ENCODE data around the gene ANKRD53. TPM values are rescaled to one million over a fixed set of nuclear protein-coding genes. Genes with fewer than 3 reads are reported as not detected.

Gene ANKRD53
- polyA plus RNA-seq, 1 of the 3 experiments (the other 2 are of a cell fraction) = 0.58 TPM

DNA sequence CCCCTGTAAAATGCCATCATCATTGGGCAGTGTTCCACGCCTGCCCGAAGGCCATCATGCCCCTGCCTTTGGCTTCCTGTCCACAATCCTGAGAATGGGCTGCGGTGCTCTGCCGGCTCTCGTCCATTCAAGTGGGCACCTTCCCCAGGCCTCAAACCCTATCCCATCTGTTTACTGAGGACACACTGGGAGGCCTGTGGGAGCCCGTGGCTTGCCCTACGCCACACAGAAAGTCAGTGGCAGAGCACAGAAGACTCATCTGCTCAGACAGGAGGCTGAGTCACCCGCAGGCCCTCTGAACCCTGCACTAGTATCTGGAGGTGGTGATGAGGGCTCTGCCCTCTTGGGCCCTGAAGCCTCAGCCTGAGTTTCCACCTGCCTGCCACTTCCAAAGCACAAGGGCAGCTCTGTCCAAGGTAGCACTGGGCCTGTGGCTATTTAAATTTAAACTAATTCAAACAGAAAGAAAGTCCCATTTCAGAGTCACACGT is 19.1 kb upstream of the ANKRD53 start:
- WGBS (ENCODE audit: low lambda C conversion rate) = 96% methylated on average over 7 of the region's 9 CpGs
- POLR2A ChIA-PET = no interaction called here

DNA sequence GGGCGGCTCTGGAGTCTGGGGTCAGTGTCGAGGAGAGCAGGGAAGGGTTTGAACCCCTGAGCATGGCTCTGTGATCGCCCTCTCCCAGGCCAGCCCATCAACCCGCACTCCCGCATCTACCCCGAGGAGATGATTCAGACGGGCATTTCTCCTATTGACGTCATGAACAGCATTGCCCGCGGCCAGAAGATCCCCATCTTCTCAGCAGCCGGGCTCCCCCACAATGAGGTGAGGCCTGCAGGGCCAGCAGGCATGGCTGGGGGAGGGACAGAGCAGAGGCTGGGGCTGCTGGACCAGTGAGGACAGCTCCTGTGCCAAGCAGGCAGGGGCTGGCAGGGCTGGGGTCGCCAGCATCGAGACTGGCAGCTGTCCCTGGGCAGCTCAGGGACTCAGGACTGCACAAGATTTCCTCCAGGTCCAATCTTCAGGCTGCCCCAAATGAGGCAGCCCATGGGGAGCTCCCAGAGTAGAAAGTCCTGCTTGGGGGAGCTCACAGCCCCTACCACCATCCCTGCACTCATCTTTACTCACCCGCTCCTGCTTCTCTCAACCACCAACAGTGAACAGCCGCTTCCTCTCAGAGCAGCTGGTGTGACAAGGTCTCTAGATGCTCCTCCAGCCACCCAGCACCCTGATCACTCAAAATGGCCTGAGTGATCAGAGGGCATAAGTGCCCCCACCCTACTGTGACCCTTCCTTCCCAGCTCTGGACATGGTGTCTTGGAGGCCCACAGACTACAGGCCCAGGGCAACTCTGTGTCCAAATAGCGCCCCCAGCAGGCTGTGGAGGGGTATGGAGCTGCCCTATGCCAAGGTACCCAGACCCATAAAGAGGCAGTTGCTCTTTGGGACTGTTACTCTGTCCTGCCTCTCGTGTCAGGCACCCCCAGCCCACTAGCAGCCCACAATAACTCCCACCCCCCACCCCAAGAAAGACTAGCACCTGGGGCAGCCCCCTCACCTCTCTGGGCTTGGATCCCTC is 18.3 kb upstream of the ANKRD53 start:
- DNase-seq = peak; percentile 4
- Histone ChIP-seq H3K4me2 (no peak overlapping the region), H3K27ac (ENCODE audit: low read depth in 2 of 2, low read length in 1 of 2) (no peak overlapping the region), H3K79me2 (ENCODE audit: insufficient read depth) (no peaks in the 10 kb centered on the region), H3K27me3 (ENCODE audit: insufficient read depth) (no peaks in the 10 kb centered on the region), H3K4me3 (ENCODE audit: low read depth in 2 of 2, low read length in 1 of 2) (no peak overlapping the region), H3K9ac (no peak overlapping the region), H3F3A (replicated peaks; ENCODE audit: insufficient read depth) (no peaks in the 10 kb centered on the region), H2AFZ (ENCODE audit: low read depth) (no peak overlapping the region), H3K4me1 (ENCODE audit: control insufficient read depth in 1 of 2, insufficient read depth in 2 of 2, low read depth in 1 of 2, low read length in 1 of 2) (no peaks in the 10 kb centered on the region; a peak in 1 of 4 replicates), H3K36me3 (replicated peaks in 1 of 2; ENCODE audit: control insufficient read depth in 1 of 2, insufficient read depth in 2 of 2, low read length in 1 of 2) (no peaks in the 10 kb centered on the region), H3K9me2 (no peaks in the 10 kb centered on the region), H3K9me3 (no peaks in the 10 kb centered on the region), H4K20me1 (ENCODE audit: insufficient read depth) (no peaks in the 10 kb centered on the region)
- WGBS (ENCODE audit: low lambda C conversion rate) = 77% methylated on average over 7 of the region's 17 CpGs
- ChIA-PET CTCF (interaction anchor here (0.7 to 9.5 kb wide), 8 partner anchors 9 to 144 kb away, joined by 3 to 93 read pairs (median 3); no protein-coding TSS in a partner anchor), POLR2A (no interaction called here)
- no peak for TF ChIP-seq TCF12 (IDR thresholded peaks at IDR 0.05)
- TF ChIP-seq FOXJ3 (CRISPR knock-in tag; IDR thresholded peaks at IDR 0.05) = no peak
- TF ChIP-seq, protein P1, sequence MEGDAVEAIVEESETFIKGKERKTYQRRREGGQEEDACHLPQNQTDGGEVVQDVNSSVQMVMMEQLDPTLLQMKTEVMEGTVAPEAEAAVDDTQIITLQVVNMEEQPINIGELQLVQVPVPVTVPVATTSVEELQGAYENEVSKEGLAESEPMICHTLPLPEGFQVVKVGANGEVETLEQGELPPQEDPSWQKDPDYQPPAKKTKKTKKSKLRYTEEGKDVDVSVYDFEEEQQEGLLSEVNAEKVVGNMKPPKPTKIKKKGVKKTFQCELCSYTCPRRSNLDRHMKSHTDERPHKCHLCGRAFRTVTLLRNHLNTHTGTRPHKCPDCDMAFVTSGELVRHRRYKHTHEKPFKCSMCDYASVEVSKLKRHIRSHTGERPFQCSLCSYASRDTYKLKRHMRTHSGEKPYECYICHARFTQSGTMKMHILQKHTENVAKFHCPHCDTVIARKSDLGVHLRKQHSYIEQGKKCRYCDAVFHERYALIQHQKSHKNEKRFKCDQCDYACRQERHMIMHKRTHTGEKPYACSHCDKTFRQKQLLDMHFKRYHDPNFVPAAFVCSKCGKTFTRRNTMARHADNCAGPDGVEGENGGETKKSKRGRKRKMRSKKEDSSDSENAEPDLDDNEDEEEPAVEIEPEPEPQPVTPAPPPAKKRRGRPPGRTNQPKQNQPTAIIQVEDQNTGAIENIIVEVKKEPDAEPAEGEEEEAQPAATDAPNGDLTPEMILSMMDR (IDR thresholded peaks at IDR 0.05) = peak; percentile 40
- TF ChIP-seq, protein P2, sequence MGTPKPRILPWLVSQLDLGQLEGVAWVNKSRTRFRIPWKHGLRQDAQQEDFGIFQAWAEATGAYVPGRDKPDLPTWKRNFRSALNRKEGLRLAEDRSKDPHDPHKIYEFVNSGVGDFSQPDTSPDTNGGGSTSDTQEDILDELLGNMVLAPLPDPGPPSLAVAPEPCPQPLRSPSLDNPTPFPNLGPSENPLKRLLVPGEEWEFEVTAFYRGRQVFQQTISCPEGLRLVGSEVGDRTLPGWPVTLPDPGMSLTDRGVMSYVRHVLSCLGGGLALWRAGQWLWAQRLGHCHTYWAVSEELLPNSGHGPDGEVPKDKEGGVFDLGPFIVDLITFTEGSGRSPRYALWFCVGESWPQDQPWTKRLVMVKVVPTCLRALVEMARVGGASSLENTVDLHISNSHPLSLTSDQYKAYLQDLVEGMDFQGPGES (IDR thresholded peaks at IDR 0.05; ENCODE audit: low read depth, low read length) = no peak
- TF ChIP-seq POLR2AphosphoS5 (IDR thresholded peaks at IDR 0.05; ENCODE audit: low read depth, low read length) = no peak

More for the DNA sequence above, 19.1 kb upstream of the ANKRD53 start:
- Histone ChIP-seq H3K9me2 (no peaks in the 10 kb centered on the region), H3K4me2 (no peak overlapping the region), H3K4me1 (ENCODE audit: control insufficient read depth in 1 of 2, insufficient read depth in 2 of 2, low read depth in 1 of 2, low read length in 1 of 2) (no peaks in the 10 kb centered on the region), H3K27me3 (ENCODE audit: insufficient read depth) (no peaks in the 10 kb centered on the region), H3K27ac (ENCODE audit: low read depth in 2 of 2, low read length in 1 of 2) (no peak overlapping the region), H3K9me3 (no peaks in the 10 kb centered on the region), H3K79me2 (ENCODE audit: insufficient read depth) (no peaks in the 10 kb centered on the region), H3K9ac (no peak overlapping the region), H3F3A (replicated peaks; ENCODE audit: insufficient read depth) (no peaks in the 10 kb centered on the region), H3K36me3 (replicated peaks in 1 of 2; ENCODE audit: control insufficient read depth in 1 of 2, insufficient read depth in 2 of 2, low read length in 1 of 2) (no peaks in the 10 kb centered on the region), H4K20me1 (ENCODE audit: insufficient read depth) (no peaks in the 10 kb centered on the region), H2AFZ (ENCODE audit: low read depth) (no peak overlapping the region), H3K4me3 (ENCODE audit: low read depth in 2 of 2, low read length in 1 of 2) (no peak overlapping the region)
- TF ChIP-seq, protein P3, sequence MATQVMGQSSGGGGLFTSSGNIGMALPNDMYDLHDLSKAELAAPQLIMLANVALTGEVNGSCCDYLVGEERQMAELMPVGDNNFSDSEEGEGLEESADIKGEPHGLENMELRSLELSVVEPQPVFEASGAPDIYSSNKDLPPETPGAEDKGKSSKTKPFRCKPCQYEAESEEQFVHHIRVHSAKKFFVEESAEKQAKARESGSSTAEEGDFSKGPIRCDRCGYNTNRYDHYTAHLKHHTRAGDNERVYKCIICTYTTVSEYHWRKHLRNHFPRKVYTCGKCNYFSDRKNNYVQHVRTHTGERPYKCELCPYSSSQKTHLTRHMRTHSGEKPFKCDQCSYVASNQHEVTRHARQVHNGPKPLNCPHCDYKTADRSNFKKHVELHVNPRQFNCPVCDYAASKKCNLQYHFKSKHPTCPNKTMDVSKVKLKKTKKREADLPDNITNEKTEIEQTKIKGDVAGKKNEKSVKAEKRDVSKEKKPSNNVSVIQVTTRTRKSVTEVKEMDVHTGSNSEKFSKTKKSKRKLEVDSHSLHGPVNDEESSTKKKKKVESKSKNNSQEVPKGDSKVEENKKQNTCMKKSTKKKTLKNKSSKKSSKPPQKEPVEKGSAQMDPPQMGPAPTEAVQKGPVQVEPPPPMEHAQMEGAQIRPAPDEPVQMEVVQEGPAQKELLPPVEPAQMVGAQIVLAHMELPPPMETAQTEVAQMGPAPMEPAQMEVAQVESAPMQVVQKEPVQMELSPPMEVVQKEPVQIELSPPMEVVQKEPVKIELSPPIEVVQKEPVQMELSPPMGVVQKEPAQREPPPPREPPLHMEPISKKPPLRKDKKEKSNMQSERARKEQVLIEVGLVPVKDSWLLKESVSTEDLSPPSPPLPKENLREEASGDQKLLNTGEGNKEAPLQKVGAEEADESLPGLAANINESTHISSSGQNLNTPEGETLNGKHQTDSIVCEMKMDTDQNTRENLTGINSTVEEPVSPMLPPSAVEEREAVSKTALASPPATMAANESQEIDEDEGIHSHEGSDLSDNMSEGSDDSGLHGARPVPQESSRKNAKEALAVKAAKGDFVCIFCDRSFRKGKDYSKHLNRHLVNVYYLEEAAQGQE (IDR thresholded peaks at IDR 0.05; ENCODE audit: low read depth, low read length) = peak; percentile 40; the same call in 1 of the 2 replicates
- TF ChIP-seq MEF2A (IDR thresholded peaks at IDR 0.05; ENCODE audit: borderline replicate concordance, low read depth) = no peak
- DNase-seq = no peak
- CTCF ChIA-PET = interaction anchor here (1.3 to 9.5 kb wide), 3 partner anchors 12 to 88 kb away, joined by 7 to 93 read pairs (median 14); no protein-coding TSS in a partner anchor
